Aorta (tissue), 4 donors: ENCODE measurements around the gene ECHDC1. TPM values are rescaled to one million over a fixed set of nuclear protein-coding genes. Genes with fewer than 3 reads are reported as not detected.

ENCODE experiments used
- polyA plus RNA-seq, 2 donors: library from polyadenylated mRNA; stranded (reverse); fragments of 200-250 nt; gene quantifications; one replicate each; pipeline ENCODE4 v1.2.3, GENCODE V29; 2013
- total RNA-seq, 2 donors: library from RNA; stranded (reverse); fragmentation: NEBNext Ultra II Directional; extraction: Animal tissue kit (Norgen Biotek cat#: 25700); gene quantifications; one replicate each; pipeline ENCODE4 v1.2.1, GENCODE V29; 2021
- donor health status: healthy with polysubstance abuse.
- donor health status: Bipolar disorder and iron deficiency.
- donor health status: DM: no; HTN: no; CAD: no.
- donor health status: DM: yes; HTN: yes; CAD: no.

The ECHDC1 gene
- total and polyA plus RNA-seq, 4 donors = 28.2 to 49.0 (median 38.4) TPM

Other genes starting within 250 kb of the ECHDC1 start
- gene RSPO3, start 224.9 kb downstream of the ECHDC1 start, total RNA-seq = 10 to 100 TPM in 1 of 2 donors, 1 to 10 TPM in 1; 5.2 to 12.5 TPM
- gene RSPO3, start 224.9 kb downstream of the ECHDC1 start, polyA plus RNA-seq = under 1 TPM in 1 of 2 donors, not detected in 1; 0.38 TPM
- 10 to 100 TPM; 63.9 to 65.2 TPM for gene RNF146, start 76.7 kb downstream of the ECHDC1 start, total RNA-seq
- gene RNF146, start 76.7 kb downstream of the ECHDC1 start, polyA plus RNA-seq = 10 to 100 TPM; 60.3 to 60.7 TPM
- 1 to 10 TPM; 1.9 to 6.2 TPM for gene KIAA0408, start 115.8 kb upstream of the ECHDC1 start, total RNA-seq
- 1 to 10 TPM in 1 of 2 donors, under 1 TPM in 1; 0.63 to 4.2 TPM for gene KIAA0408, start 115.8 kb upstream of the ECHDC1 start, polyA plus RNA-seq
- not detected for gene C6orf58, start 233.6 kb upstream of the ECHDC1 start, total RNA-seq
- not detected for gene C6orf58, start 233.6 kb upstream of the ECHDC1 start, polyA plus RNA-seq